ENCODE measurements around the gene MAN2B1.

MAN2B1 gene

DNA sequence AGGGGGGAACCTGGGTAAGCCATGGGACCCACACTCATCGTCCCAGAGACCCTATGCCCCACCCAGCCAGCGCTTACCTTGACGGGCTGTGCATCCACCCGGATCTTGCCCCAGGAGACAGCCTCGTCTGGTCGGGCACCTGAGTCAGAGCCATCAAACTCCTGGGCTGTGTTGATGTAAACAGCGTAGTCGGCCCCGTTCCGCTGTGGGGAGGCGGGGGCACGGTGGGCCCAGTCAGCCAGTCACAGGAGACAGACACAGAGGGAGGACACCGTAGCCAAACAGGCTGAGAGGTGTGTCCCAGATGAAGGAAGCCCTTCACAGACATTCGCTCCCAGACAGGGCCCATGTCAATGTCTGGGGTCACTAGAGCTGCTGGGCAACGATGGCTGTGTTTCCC lies 9.4 kb upstream of the MAN2B1 start:
- no peak for DNase-seq (ENCODE audit: low read depth)
- TF ChIP-seq, protein P1, sequence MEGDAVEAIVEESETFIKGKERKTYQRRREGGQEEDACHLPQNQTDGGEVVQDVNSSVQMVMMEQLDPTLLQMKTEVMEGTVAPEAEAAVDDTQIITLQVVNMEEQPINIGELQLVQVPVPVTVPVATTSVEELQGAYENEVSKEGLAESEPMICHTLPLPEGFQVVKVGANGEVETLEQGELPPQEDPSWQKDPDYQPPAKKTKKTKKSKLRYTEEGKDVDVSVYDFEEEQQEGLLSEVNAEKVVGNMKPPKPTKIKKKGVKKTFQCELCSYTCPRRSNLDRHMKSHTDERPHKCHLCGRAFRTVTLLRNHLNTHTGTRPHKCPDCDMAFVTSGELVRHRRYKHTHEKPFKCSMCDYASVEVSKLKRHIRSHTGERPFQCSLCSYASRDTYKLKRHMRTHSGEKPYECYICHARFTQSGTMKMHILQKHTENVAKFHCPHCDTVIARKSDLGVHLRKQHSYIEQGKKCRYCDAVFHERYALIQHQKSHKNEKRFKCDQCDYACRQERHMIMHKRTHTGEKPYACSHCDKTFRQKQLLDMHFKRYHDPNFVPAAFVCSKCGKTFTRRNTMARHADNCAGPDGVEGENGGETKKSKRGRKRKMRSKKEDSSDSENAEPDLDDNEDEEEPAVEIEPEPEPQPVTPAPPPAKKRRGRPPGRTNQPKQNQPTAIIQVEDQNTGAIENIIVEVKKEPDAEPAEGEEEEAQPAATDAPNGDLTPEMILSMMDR (conservative IDR thresholded peaks at IDR 0.05; ENCODE audit: low read depth, low read length): no peak
- no peak overlapping the region for H3K4me3 ChIP-seq (ENCODE audit: low read depth, low read length)

DNA sequence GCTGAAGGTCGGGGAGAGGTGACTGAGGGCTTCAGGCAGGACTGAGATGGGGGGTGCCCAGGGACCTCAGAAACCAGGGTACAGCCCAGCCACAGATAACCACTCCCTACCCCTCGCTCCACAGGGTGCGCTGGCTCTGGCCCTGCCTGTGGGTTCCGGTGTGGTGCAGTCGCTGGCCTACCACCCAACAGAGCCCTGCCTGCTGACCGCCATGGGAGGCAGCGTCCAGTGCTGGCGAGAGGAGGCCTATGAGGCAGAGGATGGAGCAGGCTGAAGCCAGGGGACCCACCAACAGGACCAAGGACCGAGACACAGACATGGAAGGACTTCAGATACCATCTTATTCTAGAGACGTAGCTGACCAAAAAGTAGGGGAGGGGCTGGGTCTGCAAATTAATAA lies 8.9 kb upstream of the MAN2B1 start:
- TF ChIP-seq, protein P1 (conservative IDR thresholded peaks at IDR 0.05; ENCODE audit: low read depth, low read length): no peak
- no peak for DNase-seq (ENCODE audit: low read depth)
- H3K4me3 ChIP-seq (ENCODE audit: low read depth, low read length): no peak overlapping the region

DNA sequence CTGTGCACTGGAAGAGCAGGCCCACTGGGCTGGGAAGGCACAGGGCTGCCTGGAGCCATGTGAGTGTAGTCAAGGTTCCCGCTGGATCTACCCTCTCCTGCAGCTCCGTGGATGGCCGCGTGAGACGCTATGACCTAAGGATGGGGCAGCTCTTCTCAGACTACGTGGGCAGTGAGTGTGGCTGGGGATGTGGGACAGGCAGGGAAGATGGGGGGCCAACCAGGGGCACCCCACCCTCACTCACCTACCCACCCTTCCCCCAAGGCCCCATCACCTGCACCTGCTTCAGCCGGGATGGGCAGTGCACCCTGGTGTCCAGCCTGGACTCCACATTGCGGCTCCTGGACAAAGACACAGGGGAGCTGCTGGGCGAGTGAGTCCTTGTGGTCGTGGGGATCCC lies 6.2 kb upstream of the MAN2B1 start:
- H3K4me3 ChIP-seq (ENCODE audit: low read depth, low read length): no peak overlapping the region
- TF ChIP-seq, protein P1 (conservative IDR thresholded peaks at IDR 0.05; ENCODE audit: low read depth, low read length): no peak
- no peak for DNase-seq (ENCODE audit: low read depth)

DNA sequence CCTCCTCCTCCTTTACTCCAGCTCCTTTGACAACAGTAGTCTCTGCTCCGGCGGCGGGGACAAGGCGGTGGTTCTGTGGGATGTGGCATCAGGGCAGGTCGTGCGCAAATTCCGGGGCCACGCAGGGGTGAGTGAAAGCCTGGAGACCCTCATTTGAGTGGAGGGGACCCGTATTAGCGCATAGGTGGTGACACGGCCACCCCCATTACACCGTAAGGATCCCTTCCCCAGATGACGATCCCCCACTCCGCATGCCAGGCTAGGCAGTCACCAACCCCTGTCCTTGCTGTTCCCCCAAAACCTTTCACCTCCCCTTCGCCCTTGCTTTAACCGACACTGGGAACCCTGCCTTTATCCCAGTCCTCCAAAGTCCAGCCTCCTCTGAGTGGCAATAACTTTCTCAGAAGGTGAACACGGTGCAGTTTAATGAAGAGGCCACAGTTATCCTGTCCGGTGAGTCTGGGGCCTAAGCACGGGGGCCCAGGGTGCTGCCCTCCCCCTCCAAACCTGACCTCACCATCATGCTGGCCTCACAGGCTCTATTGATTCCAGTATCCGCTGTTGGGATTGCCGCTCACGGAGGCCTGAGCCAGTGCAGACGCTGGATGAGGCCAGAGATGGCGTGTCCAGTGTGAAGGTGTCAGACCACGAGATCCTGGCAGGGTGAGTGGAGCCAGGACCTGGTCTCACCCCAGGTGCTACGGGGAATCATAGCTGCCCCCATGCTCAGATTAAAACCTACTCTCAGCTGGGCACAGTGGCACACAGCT lies 3.8 kb upstream of the MAN2B1 start:
- TF ChIP-seq, protein P1 (conservative IDR thresholded peaks at IDR 0.05; ENCODE audit: low read depth, low read length): no peak
- peak overlapping the region; percentile 81 for H3K4me3 ChIP-seq (ENCODE audit: low read depth, low read length)
- DNase-seq (ENCODE audit: low read depth): no peak

DNA sequence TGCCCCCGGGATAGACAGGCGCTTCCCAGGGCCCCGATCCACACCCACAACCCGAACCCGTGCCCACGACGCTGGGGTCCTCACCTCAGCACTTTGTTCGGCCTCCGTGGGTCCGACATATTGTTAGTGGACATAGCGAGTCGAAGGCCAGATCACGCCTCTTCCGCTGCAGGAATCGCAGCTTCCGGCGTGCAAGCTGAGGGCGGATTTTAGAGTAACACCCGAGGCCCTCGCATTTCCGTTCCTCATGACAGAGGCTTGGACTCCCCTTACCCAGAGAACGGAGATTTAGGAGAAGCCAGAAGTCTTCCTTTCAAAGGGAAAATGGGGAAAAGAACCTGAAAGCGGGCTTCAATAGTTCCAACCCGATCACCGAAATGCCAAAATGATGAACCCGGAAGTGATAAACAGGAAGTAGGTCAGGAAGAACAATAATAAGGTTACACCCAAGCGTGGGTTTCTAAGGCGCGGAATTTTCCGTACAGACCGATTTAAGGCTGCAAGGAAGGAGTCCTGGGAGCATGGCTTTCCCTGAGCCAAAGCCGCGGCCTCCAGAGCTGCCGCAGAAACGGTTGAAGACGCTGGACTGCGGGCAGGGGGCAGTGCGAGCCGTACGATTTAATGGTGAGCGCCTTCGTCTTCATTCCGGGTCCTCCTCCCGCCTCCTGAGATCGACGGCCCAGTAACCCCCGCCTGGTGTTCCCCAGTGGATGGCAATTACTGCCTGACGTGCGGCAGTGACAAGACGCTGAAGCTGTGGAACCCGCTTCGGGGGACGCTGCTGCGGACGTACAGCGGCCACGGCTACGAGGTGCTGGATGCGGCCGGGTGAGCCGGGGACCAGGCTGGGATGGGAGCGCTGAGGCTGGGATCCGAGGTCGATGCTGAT lies 3.0 kb upstream of the MAN2B1 start:
- TF ChIP-seq, protein P1 (conservative IDR thresholded peaks at IDR 0.05; ENCODE audit: low read depth, low read length): peak; percentile 16
- peak; percentile 91 for DNase-seq (ENCODE audit: low read depth)
- H3K4me3 ChIP-seq (ENCODE audit: low read depth, low read length): peak overlapping the region; percentile 81

DNA sequence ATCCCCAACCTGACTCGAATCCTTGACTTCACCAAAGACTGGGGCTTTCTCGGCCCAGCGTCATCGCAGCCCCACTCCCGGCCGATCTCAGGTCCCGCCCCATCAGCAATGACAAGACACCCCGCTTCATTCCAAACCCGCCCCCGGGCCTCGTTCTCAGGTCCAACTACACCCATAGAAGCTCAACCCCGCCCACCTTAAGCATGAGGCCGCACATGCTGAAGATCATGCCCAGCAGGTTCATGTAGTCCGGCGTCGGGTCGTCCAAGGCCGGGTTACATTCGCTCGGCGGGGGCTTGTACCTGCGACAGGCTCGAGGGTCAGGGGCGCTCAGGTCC lies 2.4 kb upstream of the MAN2B1 start:
- peak; percentile 80 for DNase-seq (ENCODE audit: low read depth)
- TF ChIP-seq, protein P1 (conservative IDR thresholded peaks at IDR 0.05; ENCODE audit: low read depth, low read length): no peak
- peak overlapping the region; percentile 81 for H3K4me3 ChIP-seq (ENCODE audit: low read depth, low read length)
